Panc1 (cell line): ENCODE data around the gene LY6G6F. TPM values are rescaled to one million over a fixed set of nuclear protein-coding genes. Genes with fewer than 3 reads are reported as not detected.

Source experiments
- ATAC-seq: fragments of 200-7000 bp; cut with Tn5 transposase; 2 replicates; pipeline ENCODE4 v1.9.1; 2020; ENCODE audit warnings: mild to moderate bottlenecking, moderate library complexity
- BruUV-seq: library from RNA; stranded (reverse); fragments of 400-500 nt; replicated peaks from 2 replicates; lab custom pipeline; 2021; lab: Mats Ljungman, UMichigan
- CTCF ChIA-PET: fragments of 300-600 bp; sonication (Branson Sonifier 250); formaldehyde crosslinking; loops from one replicate; lab custom pipeline; 2022; ENCODE audit warnings: antibody characterized with exemption; lab: Charles Lee
- POLR2A ChIA-PET: fragments of 300-600 bp; sonication (Branson Sonifier 250); formaldehyde crosslinking; loops from one replicate; lab custom pipeline; 2022; ENCODE audit warnings: antibody characterized with exemption; lab: Charles Lee
- DNase-seq: peaks from one replicate; pipeline ENCODE4 v3.0.0-alpha.2; 2010; ENCODE audit warnings: low read depth, low spot score
- H3K27ac ChIP-seq: 2 replicates; pipeline ENCODE4 v1.5.1; 2011; ENCODE audit warnings: mild to moderate bottlenecking, low read length, inconsistent platforms
- H3K27me3 ChIP-seq: fragments of 200-500 bp; sonication (Bioruptor generic); 2 replicates; pipeline ENCODE4 v1.6.0; 2014; ENCODE audit warnings: low read length, inconsistent platforms; ENCODE audit not compliant: control insufficient read depth, insufficient read depth
- H3K36me3 ChIP-seq: fragments of 200-500 bp; sonication (Bioruptor generic); 2 replicates; pipeline ENCODE4 v1.5.1; 2014; ENCODE audit warnings: inconsistent platforms, mild to moderate bottlenecking, low read length, moderate library complexity; ENCODE audit not compliant: control insufficient read depth, insufficient read depth
- H3K4me1 ChIP-seq: 2 replicates; pipeline ENCODE4 v1.5.1; 2011; ENCODE audit warnings: inconsistent platforms, mild to moderate bottlenecking, low read length, moderate library complexity; ENCODE audit not compliant: control insufficient read depth, insufficient read depth
- H3K4me3 ChIP-seq, 2 experiments: 2 replicates each; pipeline ENCODE4 v1.5.1; 2011 to 2012; ENCODE audit warnings: low read depth in 2 of 2, low read length in 2 of 2, mild to moderate bottlenecking in 2 of 2, inconsistent platforms in 1 of 2, moderate library complexity in 1 of 2
- H3K9me3 ChIP-seq: fragments of 200-500 bp; sonication (Bioruptor generic); 2 replicates; pipeline ENCODE4 v1.5.1; 2014; ENCODE audit warnings: low read depth, mild to moderate bottlenecking, inconsistent platforms, low read length, moderate library complexity; ENCODE audit not compliant: control insufficient read depth, insufficient read depth
- CTCF ChIP-seq: fragments of 450-650 bp; IDR thresholded peaks from 2 replicates; pipeline ENCODE4 v1.5.1; 2017; ENCODE audit warnings: mild to moderate bottlenecking
- POLR2AphosphoS5 ChIP-seq: IDR thresholded peaks from 2 replicates; pipeline ENCODE4 v1.6.1; 2012; ENCODE audit warnings: mild to moderate bottlenecking, low read depth, low read length, moderate library complexity
- REST ChIP-seq, 2 experiments: IDR thresholded peaks; 2 replicates each; pipeline ENCODE4 v1.6.1; 2011 to 2012; ENCODE audit warnings: low read depth in 2 of 2, control low read depth in 1 of 2, low read length in 1 of 2, mild to moderate bottlenecking in 1 of 2, moderate library complexity in 1 of 2; ENCODE audit not compliant: insufficient read depth in 1 of 2
- SIN3A ChIP-seq: IDR thresholded peaks from 2 replicates; pipeline ENCODE4 v1.6.1; 2012; ENCODE audit warnings: low read depth, mild to moderate bottlenecking, low read length, moderate library complexity, borderline replicate concordance; ENCODE audit not compliant: insufficient read depth
- TCF7L2 ChIP-seq: IDR thresholded peaks from 2 replicates; pipeline ENCODE4 v1.6.1; 2011; ENCODE audit warnings: mild to moderate bottlenecking, low read depth, low read length, inconsistent platforms
- in situ Hi-C: cut with HindIII; loops from 2 replicates; pipeline ENCODE4 v1.10.0; 2016; ENCODE audit warnings: low sequenced_read_pairs, low pct_unique_long_range_greater_than_20kb
- intact Hi-C: fragments of 100-400 bp; cut with micrococcal nuclease; formaldehyde crosslinking; loops from one replicate; pipeline ENCODE4 v1.10.0; 2022; ENCODE audit not compliant: unreplicated experiment
- total RNA-seq: library from RNA; stranded (reverse); gene quantifications from one replicate; pipeline ENCODE4 v1.2.1, GENCODE V29; 2021; ENCODE audit not compliant: unreplicated experiment

The LY6G6F gene
- total RNA-seq, 1 experiment from 2014 or later = not detected

- ChIA-PET CTCF (no interaction called here), POLR2A (no interaction called here)
- peak overlapping the region in 1 of 2 experiments; percentile 99; a peak in 2 of 4 replicates for H3K4me3 ChIP-seq
- H3K36me3 ChIP-seq = no peaks in the 10 kb centered on the region; the same call in 1 of the 2 replicates
- H3K27ac ChIP-seq = no peak overlapping the region
- intact Hi-C loops = no loop called here
- H3K4me1 ChIP-seq = peaks cover 24% of the 10 kb centered on the region
- H3K27me3 ChIP-seq = no peaks in the 10 kb centered on the region
- BruUV-seq = no TSS peak
- no peaks in the 10 kb centered on the region for H3K9me3 ChIP-seq
- in situ Hi-C loops = no loop called here
- no peak for ATAC-seq
- TF ChIP-seq CTCF = no peak
- TF ChIP-seq REST (IDR thresholded peaks at IDR 0.05; ENCODE audit: insufficient read depth in 1 of 2, low read depth in 2 of 2, low read length in 1 of 2) = no peak
- TF ChIP-seq POLR2AphosphoS5 = no peak
- no peak for TF ChIP-seq TCF7L2
- no peak for TF ChIP-seq SIN3A
- no peak for DNase-seq
Observed at GRCh38 chr6:31658158-31658688, 48.4 kb upstream of the LY6G6F start.

- Histone ChIP-seq H3K9me3 (no peaks in the 10 kb centered on the region), H3K4me3 (peak overlapping the region; percentile 99), H3K27me3 (no peaks in the 10 kb centered on the region), H3K27ac (peak overlapping the region; percentile 98), H3K4me1 (peaks cover 28% of the 10 kb centered on the region), H3K36me3 (no peaks in the 10 kb centered on the region; the same call in 1 of the 2 replicates)
- TF ChIP-seq SIN3A (no peak), CTCF (no peak), TCF7L2 (no peak), REST (IDR thresholded peaks at IDR 0.05; ENCODE audit: insufficient read depth in 1 of 2, low read depth in 2 of 2, low read length in 1 of 2) (no peak)
- ATAC-seq = no peak
- intact Hi-C loops = no loop called here
- ChIA-PET POLR2A (interaction anchor here (0.6 kb wide), 1 partner anchor 65 kb away, joined by 4 read pairs; no protein-coding TSS in a partner anchor), CTCF (no interaction called here)
- DNase-seq = no peak
- in situ Hi-C loops = no loop called here
- BruUV-seq = no TSS peak
Observed at GRCh38 chr6:31658983-31659648, 47.5 kb upstream of the LY6G6F start.
